GM12892 (cell line): ENCODE results near the gene TM4SF18.

Experiments
- POLR2A ChIP-seq: IDR thresholded peaks from 2 replicates; pipeline ENCODE4 v1.6.1; 2011; ENCODE audit warnings: low read depth, low read length, control low read depth
- POLR2AphosphoS5 ChIP-seq: IDR thresholded peaks from 2 replicates; pipeline ENCODE4 v1.6.1; 2011; ENCODE audit warnings: low read depth, low read length, control low read depth

GRCh38 chr3:149331396-149331795, 2.0 kb downstream of the TM4SF18 start:
- no peak for TF ChIP-seq POLR2AphosphoS5
- TF ChIP-seq POLR2A = no peak
